HCT116 (cell line): ENCODE data around the gene MAP1LC3C. TPM values are rescaled to one million over a fixed set of nuclear protein-coding genes. Genes with fewer than 3 reads are reported as not detected.

Experiments
- ATAC-seq: fragments of 200-7000 bp; cut with Tn5 transposase; 2 replicates; pipeline ENCODE4 v1.9.1; 2020; ENCODE audit warnings: mild to moderate bottlenecking, moderate library complexity
- BruUV-seq: library from RNA; stranded (reverse); fragments of 400-500 nt; replicated peaks from 2 replicates; lab custom pipeline; 2021; lab: Mats Ljungman, UMichigan
- CTCF ChIA-PET: fragments of 300-600 bp; sonication (Branson Sonifier 250); formaldehyde crosslinking; loops from one replicate; lab custom pipeline; 2021; ENCODE audit warnings: antibody characterized with exemption; lab: Charles Lee
- POLR2A ChIA-PET: fragments of 300-600, 350-600 bp; sonication (Branson Sonifier 250); formaldehyde crosslinking; loops from one replicate; lab custom pipeline; 2021; ENCODE audit warnings: antibody characterized with exemption; lab: Charles Lee
- RAD21 ChIA-PET, 2 experiments: fragments of 300-600 bp; sonication (Branson Sonifier 250); formaldehyde crosslinking; loops; one replicate each; lab custom pipeline; 2023; ENCODE audit warnings: low total read pairs in 2 of 2; ENCODE audit not compliant: uncharacterized antibody in 2 of 2, unreplicated experiment in 2 of 2, low non-redundant PET in 1 of 2; lab: Charles Lee
- DNase-seq: peaks from one replicate; pipeline ENCODE4 v3.0.0-alpha.2; 2010; ENCODE audit warnings: low read depth, low spot score
- H2AFZ ChIP-seq: fragments of 200-600 bp; shearing (Covaris generic), sonication (generic); 2 replicates; pipeline ENCODE4 v1.6.1; 2017; ENCODE audit warnings: low read depth, mixed run types, mixed read lengths, antibody characterized with exemption, low read length; ENCODE audit not compliant: poor library complexity, severe bottlenecking
- H3K27ac ChIP-seq: 2 replicates; pipeline ENCODE4 v1.5.1; 2012; ENCODE audit warnings: low read depth, low read length
- H3K27me3 ChIP-seq: fragments of 200-600 bp; sonication (generic); 2 replicates; pipeline ENCODE4 v1.6.1; 2016; ENCODE audit warnings: mixed run types, low read length, mixed read lengths; ENCODE audit not compliant: insufficient read depth
- H3K36me3 ChIP-seq, 2 experiments: fragments of 200-500 bp in 1 of 2; fragments of 200-600 bp in 1 of 2; sonication (Bioruptor generic) in 1 of 2; sonication (generic) in 1 of 2; 2 replicates each; pipeline versions ENCODE4 v1.5.1 to v1.6.1; 2014 to 2016; ENCODE audit warnings: low read length in 2 of 2, inconsistent platforms in 1 of 2, mixed read lengths in 1 of 2, mixed run types in 1 of 2; ENCODE audit not compliant: insufficient read depth in 2 of 2, control insufficient read depth in 1 of 2
- H3K4me1 ChIP-seq, 2 experiments: fragments of 200-600 bp in 1 of 2; sonication (generic) in 1 of 2; 2 replicates each; pipeline versions ENCODE4 v1.5.1 to v1.6.1; 2012 to 2017; ENCODE audit warnings: low read length in 2 of 2, inconsistent platforms in 1 of 2, mild to moderate bottlenecking in 1 of 2, mixed read lengths in 1 of 2, mixed run types in 1 of 2, moderate library complexity in 1 of 2; ENCODE audit not compliant: insufficient read depth in 2 of 2, control insufficient read depth in 1 of 2
- H3K4me2 ChIP-seq: fragments of 200-600 bp; sonication (generic); 2 replicates; pipeline ENCODE4 v1.6.1; 2017; ENCODE audit warnings: mixed run types, low read length, mixed read lengths
- H3K4me3 ChIP-seq, 2 experiments: fragments of 200-600 bp in 1 of 2; sonication (generic) in 1 of 2; replicated peaks in 1 of 2; 2 replicates each; pipeline ENCODE4 v1.5.1; 2011 to 2016; ENCODE audit warnings: low read length in 2 of 2, control low read depth in 1 of 2, low read depth in 1 of 2, mild to moderate bottlenecking in 1 of 2, mixed read lengths in 1 of 2, mixed run types in 1 of 2
- H3K79me2 ChIP-seq: fragments of 200-600 bp; sonication (generic); 2 replicates; pipeline ENCODE4 v1.6.1; 2017; ENCODE audit warnings: mild to moderate bottlenecking, mixed run types, low read length, moderate library complexity, mixed read lengths; ENCODE audit not compliant: insufficient read depth
- H3K9ac ChIP-seq: fragments of 200-600 bp; sonication (generic); 2 replicates; pipeline ENCODE4 v1.6.1; 2016; ENCODE audit warnings: low read length, mixed read lengths
- H3K9me2 ChIP-seq: fragments of 200-600 bp; sonication (generic), shearing (Covaris generic); 2 replicates; pipeline ENCODE4 v1.6.1; 2017; ENCODE audit warnings: mixed run types, mild to moderate bottlenecking, moderate library complexity; ENCODE audit not compliant: insufficient read depth
- H3K9me3 ChIP-seq, 2 experiments: fragments of 200-500 bp in 1 of 2; fragments of 200-600 bp in 1 of 2; sonication (Bioruptor generic) in 1 of 2; sonication (generic) in 1 of 2; 2 replicates each; pipeline ENCODE4 v1.6.1; 2014 to 2017; ENCODE audit warnings: low read length in 2 of 2, mixed read lengths in 2 of 2, inconsistent platforms in 1 of 2, low read depth in 1 of 2, mild to moderate bottlenecking in 1 of 2, mixed run types in 1 of 2, moderate library complexity in 1 of 2; ENCODE audit not compliant: control insufficient read depth in 1 of 2, insufficient read depth in 1 of 2
- H4K20me1 ChIP-seq: fragments of 200-600 bp; sonication (generic), shearing (Covaris generic); 2 replicates; pipeline ENCODE4 v1.6.1; 2017; ENCODE audit warnings: mixed run types, mild to moderate bottlenecking, moderate library complexity; ENCODE audit not compliant: insufficient read depth
- CBX3 ChIP-seq: IDR thresholded peaks from 2 replicates; pipeline ENCODE4 v1.6.1; 2012; ENCODE audit warnings: low read depth
- CEBPB ChIP-seq: IDR thresholded peaks from 2 replicates; pipeline ENCODE4 v1.6.1; 2012; ENCODE audit warnings: low read depth
- CTCF ChIP-seq, 3 experiments: fragments of 200-600 bp in 1 of 3; sonication (generic) in 1 of 3; IDR thresholded peaks in 2 of 3; conservative IDR thresholded peaks in 1 of 3; 2 replicates each; pipeline ENCODE4 v1.5.1; 2012 to 2017; ENCODE audit warnings: low read depth in 2 of 3, low read length in 2 of 3, antibody characterized with exemption in 1 of 3, borderline replicate concordance in 1 of 3, control low read depth in 1 of 3, mild to moderate bottlenecking in 1 of 3, mixed read lengths in 1 of 3, mixed run types in 1 of 3, moderate library complexity in 1 of 3; ENCODE audit not compliant: insufficient read depth in 1 of 3
- EGR1 ChIP-seq: IDR thresholded peaks from 2 replicates; pipeline ENCODE4 v1.6.1; 2012; ENCODE audit warnings: low read depth
- ELF1 ChIP-seq: IDR thresholded peaks from 2 replicates; pipeline ENCODE4 v1.6.1; 2012; ENCODE audit warnings: low read depth, borderline replicate concordance
- EZH2 ChIP-seq: fragments of 200-600 bp; sonication (generic); IDR thresholded peaks from 2 replicates; pipeline ENCODE4 v1.6.1; 2017; ENCODE audit warnings: antibody characterized with exemption, mixed run types
- EZH2phosphoT487 ChIP-seq: fragments of 200-600 bp; IDR thresholded peaks from 2 replicates; pipeline ENCODE4 v1.6.1; 2018; ENCODE audit warnings: antibody characterized with exemption, borderline replicate concordance
- FOSL1 ChIP-seq: IDR thresholded peaks from 2 replicates; pipeline ENCODE4 v1.6.1; 2012; ENCODE audit warnings: low read depth
- JUND ChIP-seq: IDR thresholded peaks from 2 replicates; pipeline ENCODE4 v1.6.1; 2012
- MAX ChIP-seq: IDR thresholded peaks from 2 replicates; pipeline ENCODE4 v1.6.1; 2012
- POLR2A ChIP-seq: IDR thresholded peaks from 2 replicates; pipeline ENCODE4 v1.7.0; 2011; ENCODE audit warnings: borderline replicate concordance; ENCODE audit not compliant: insufficient read depth, insufficient read length; ENCODE audit errors: extremely low read depth
- POLR2AphosphoS5 ChIP-seq: IDR thresholded peaks from 2 replicates; pipeline ENCODE4 v1.6.1; 2011; ENCODE audit warnings: mild to moderate bottlenecking, low read depth, low read length, moderate library complexity
- RAD21 ChIP-seq: IDR thresholded peaks from 2 replicates; pipeline ENCODE4 v1.6.1; 2012; ENCODE audit warnings: low read depth, mild to moderate bottlenecking
- REST ChIP-seq: IDR thresholded peaks from 2 replicates; pipeline ENCODE4 v1.6.1; 2012; ENCODE audit warnings: low read depth
- SIN3A ChIP-seq: IDR thresholded peaks from 2 replicates; pipeline ENCODE4 v1.6.1; 2012; ENCODE audit warnings: low read depth
- SP1 ChIP-seq: IDR thresholded peaks from 2 replicates; pipeline ENCODE4 v1.6.1; 2012; ENCODE audit warnings: low read depth
- SRF ChIP-seq: IDR thresholded peaks from 2 replicates; pipeline ENCODE4 v1.6.1; 2012; ENCODE audit warnings: low read depth
- TCF7L2 ChIP-seq: IDR thresholded peaks from 2 replicates; pipeline ENCODE4 v1.7.0; 2011; ENCODE audit warnings: borderline replicate concordance, inconsistent platforms; ENCODE audit not compliant: insufficient read depth, insufficient read length; ENCODE audit errors: extremely low read depth
- YY1 ChIP-seq: IDR thresholded peaks from 2 replicates; pipeline ENCODE4 v1.6.1; 2011; ENCODE audit warnings: low read length, low read depth, moderate library complexity, mild to moderate bottlenecking; ENCODE audit not compliant: insufficient replicate concordance; ENCODE audit errors: extremely low read depth
- ZFX ChIP-seq: fragments of 450-650 bp; IDR thresholded peaks from 2 replicates; pipeline ENCODE4 v1.6.1; 2017
- ZNF274 ChIP-seq: fragments of 200-500 bp; sonication (Bioruptor generic); IDR thresholded peaks from 2 replicates; pipeline ENCODE4 v1.6.1; 2014; ENCODE audit warnings: mild to moderate bottlenecking, low read depth, low read length, inconsistent platforms
- intact Hi-C: fragments of 100-400 bp; cut with micrococcal nuclease; formaldehyde crosslinking; loops from 2 replicates; pipeline ENCODE4 v1.10.0; 2022
- total RNA-seq: library from RNA; stranded (reverse); gene quantifications from one replicate; pipeline ENCODE4 v1.2.1, GENCODE V29; 2021; ENCODE audit not compliant: unreplicated experiment

The MAP1LC3C gene
- total RNA-seq, 1 experiment from 2014 or later: not detected

- peak; percentile 89 for DNase-seq
- Histone ChIP-seq H3K27me3 (no peaks in the 10 kb centered on the region), H3K27ac (peak overlapping the region; percentile 1; the same call in 1 of the 2 replicates), H3K36me3 (no peaks in the 10 kb centered on the region), H3K9me2 (no peaks in the 10 kb centered on the region), H3K9ac (0 out of 2 replicates have a peak overlapping the region, but pooled peaks have one; percentile 1), H2AFZ (peak overlapping the region; percentile 81), H3K4me2 (peak overlapping the region; percentile 74), H3K4me1 (peaks cover 0 to 10% of the 10 kb centered on the region in 2 experiments; a peak in 3 of 4 replicates), H4K20me1 (no peaks in the 10 kb centered on the region), H3K79me2 (no peaks in the 10 kb centered on the region), H3K4me3 (peak overlapping the region; percentile 25 to 43; a peak in 3 of 4 replicates), H3K9me3 (no peaks in the 10 kb centered on the region)
- BruUV-seq: no TSS peak
- intact Hi-C loops: loop anchor here (1.0 to 5.0 kb wide), 3 partner anchors 102 to 466 kb away; partner anchors contain the start of gene KMO
- CTCF ChIA-PET: interaction anchor here (0.7 to 3.8 kb wide), 16 partner anchors 8 to 466 kb away, joined by 3 to 25 read pairs (median 5); no protein-coding TSS in a partner anchor
- ATAC-seq: peak; percentile 97
- POLR2A ChIA-PET: interaction anchor here (0.9 kb wide), 1 partner anchor 100 kb away, joined by 3 read pairs; no protein-coding TSS in a partner anchor
- RAD21 ChIA-PET: interaction anchor here in 1 of 2 experiments (0.8 kb wide), 1 partner anchor 102 kb away, joined by 3 read pairs; no protein-coding TSS in a partner anchor
- TF ChIP-seq REST (no peak), ZNF274 (no peak), FOSL1 (peak; percentile 57), EZH2phosphoT487 (no peak), TCF7L2 (no peak), SIN3A (peak; percentile 67), POLR2A (no peak), EGR1 (0 out of 2 replicates have a peak, but pooled peaks have one; percentile 15), ZFX (no peak), CEBPB (no peak), POLR2AphosphoS5 (peak; percentile 42; the same call in 1 of the 2 replicates), MAX (peak; percentile 77), ELF1 (no peak), YY1 (peak; percentile 24), RAD21 (peak; percentile 55), CBX3 (peak; percentile 93), SP1 (peak; percentile 33; the same call in 1 of the 2 replicates), SRF (no peak), JUND (peak; percentile 34; the same call in 1 of the 2 replicates), EZH2 (no peak), CTCF (IDR thresholded peaks at IDR 0.05 in 2 of 3, conservative IDR thresholded peaks at IDR 0.05 in 1 of 3; ENCODE audit: borderline replicate concordance in 1 of 3, insufficient read depth in 1 of 3, low read depth in 2 of 3, low read length in 2 of 3) (peak; percentile 80 to 98 (median 96))
Measured at GRCh38 chr1:241998412-241998921, 431 bp downstream of the MAP1LC3C start.
